Measurements from ENCODE around the gene ABHD1. TPM values are rescaled to one million over a fixed set of nuclear protein-coding genes. Genes with fewer than 3 reads are reported as not detected.

ABHD1 gene
- total and polyA plus RNA-seq, 2 donors (not counting 3 experiments of a cell fraction or from before 2014, with no cell fraction given): 0.07 TPM; not detected in 1

GRCh38 chr2:27179344-27180000, 55.9 kb downstream of the ABHD1 start:
- H2AFZ ChIP-seq (ENCODE audit: low read depth, low read length): no peak overlapping the region
- intact Hi-C loops (cut with micrococcal nuclease): no loop called here
- DNase-seq (ENCODE audit: low read depth, low spot score): no peak
- peaks cover 12 to 16% of the 10 kb centered on the region in 2 experiments for H3K27me3 ChIP-seq (ENCODE audit: control insufficient read depth in 2 of 2, insufficient read depth in 2 of 2, low read length in 2 of 2)
- CTCF ChIA-PET: interaction anchor here (0.8 kb wide), 1 partner anchor 12 kb away, joined by 5 read pairs; no protein-coding TSS in a partner anchor
- H3K4me1 ChIP-seq (ENCODE audit: control insufficient read depth, extremely low read depth, insufficient read depth, low read length): no peaks in the 10 kb centered on the region
- no peak overlapping the region for H3K4me3 ChIP-seq (replicated peaks in 1 of 3; ENCODE audit: insufficient read depth in 1 of 3, low read depth in 1 of 3, low read length in 3 of 3)
- BruUV-seq (replicated peaks): no TSS peak
- no peak overlapping the region for H3K9ac ChIP-seq (replicated peaks; ENCODE audit: extremely low read depth, insufficient read depth, low read length)
- FAIRE-seq: no peak
- H3K27ac ChIP-seq (ENCODE audit: insufficient read depth, low read depth, low read length): no peak overlapping the region
- no peak overlapping the region for H3K4me2 ChIP-seq (ENCODE audit: insufficient read depth, low read length)
- no peaks in the 10 kb centered on the region for H3K36me3 ChIP-seq (ENCODE audit: control insufficient read depth in 2 of 2, extremely low read depth in 1 of 2, insufficient read depth in 2 of 2, low read length in 2 of 2)
- no peaks in the 10 kb centered on the region for H3K79me2 ChIP-seq (ENCODE audit: control insufficient read depth, insufficient read depth, low read length)
- H4K20me1 ChIP-seq (replicated peaks; ENCODE audit: control insufficient read depth, extremely low read depth, insufficient read depth, low read length): no peaks in the 10 kb centered on the region
- POLR2A ChIA-PET: no interaction called here
- no peaks in the 10 kb centered on the region for H3K9me1 ChIP-seq (replicated peaks; ENCODE audit: control insufficient read depth, extremely low read depth, insufficient read depth, low read length)
- dilution Hi-C loops (cut with MboI; ENCODE audit: extremely low pct_ligation_motif_present, low sequenced_read_pairs): no loop called here
- H3K9me3 ChIP-seq (replicated peaks; ENCODE audit: control insufficient read depth, insufficient read depth, low read length): no peaks in the 10 kb centered on the region
- TF ChIP-seq CTCF (IDR thresholded peaks at IDR 0.05; ENCODE audit: extremely low read depth in 1 of 2, insufficient read depth in 1 of 2, low read depth in 1 of 2, low read length in 2 of 2) (no peak), MAX (IDR thresholded peaks at IDR 0.05; ENCODE audit: insufficient read depth, insufficient read length) (no peak)

Other genes with a start within 250 kb of the ABHD1 start
- 5.0 and 6.1 TPM in 2 replicates for gene MAPRE3, start 153.2 kb upstream of the ABHD1 start, total RNA-seq
- 4.4 and 6.7 TPM in 2 replicates for gene MAPRE3, start 153.2 kb upstream of the ABHD1 start, polyA plus RNA-seq
- gene TMEM214, start 90.8 kb upstream of the ABHD1 start, total RNA-seq: 107 and 109 TPM in 2 replicates
- 163 and 187 TPM in 2 replicates for gene TMEM214, start 90.8 kb upstream of the ABHD1 start, polyA plus RNA-seq
- gene AGBL5, start 72.1 kb upstream of the ABHD1 start, total RNA-seq: 27.5 and 28.2 TPM in 2 replicates
- gene AGBL5, start 72.1 kb upstream of the ABHD1 start, polyA plus RNA-seq: 40.4 and 41.9 TPM in 2 replicates
- 415 TPM in 2 replicates for gene OST4, start 52.2 kb upstream of the ABHD1 start, total RNA-seq
- gene OST4, start 52.2 kb upstream of the ABHD1 start, polyA plus RNA-seq: 1,189 and 2,226 TPM in 2 replicates
- 4.1 and 16.6 TPM in 2 replicates for gene EMILIN1, start 45.2 kb upstream of the ABHD1 start, total RNA-seq
- 11.7 and 15.5 TPM in 2 replicates for gene EMILIN1, start 45.2 kb upstream of the ABHD1 start, polyA plus RNA-seq
- 3.7 and 4.4 TPM in 2 replicates for gene KHK, start 37.0 kb upstream of the ABHD1 start, total RNA-seq
- gene KHK, start 37.0 kb upstream of the ABHD1 start, polyA plus RNA-seq: 2.4 and 2.9 TPM in 2 replicates
- gene CGREF1, start 4.7 kb upstream of the ABHD1 start, total RNA-seq: 4.0 and 5.8 TPM in 2 replicates
- 2.7 and 2.9 TPM in 2 replicates for gene CGREF1, start 4.7 kb upstream of the ABHD1 start, polyA plus RNA-seq
- gene PREB, start 10.8 kb downstream of the ABHD1 start, total RNA-seq: 45.6 and 47.2 TPM in 2 replicates
- 73.3 and 73.4 TPM in 2 replicates for gene PREB, start 10.8 kb downstream of the ABHD1 start, polyA plus RNA-seq
- not detected in 2 replicates for gene PRR30, start 15.6 kb downstream of the ABHD1 start, total RNA-seq
- not detected in 2 replicates for gene PRR30, start 15.6 kb downstream of the ABHD1 start, polyA plus RNA-seq
- not detected in 2 replicates for gene TCF23, start 25.2 kb downstream of the ABHD1 start, total RNA-seq
- not detected in 2 replicates for gene TCF23, start 25.2 kb downstream of the ABHD1 start, polyA plus RNA-seq
- 84.3 and 86.6 TPM in 2 replicates for gene ATRAID, start 88.2 kb downstream of the ABHD1 start, total RNA-seq
- 280 and 283 TPM in 2 replicates for gene ATRAID, start 88.2 kb downstream of the ABHD1 start, polyA plus RNA-seq
- 42.7 and 52.0 TPM in 2 replicates for gene SLC5A6, start 88.5 kb downstream of the ABHD1 start, total RNA-seq
- 76.8 and 92.5 TPM in 2 replicates for gene SLC5A6, start 88.5 kb downstream of the ABHD1 start, polyA plus RNA-seq
- gene CAD, start 93.6 kb downstream of the ABHD1 start, total RNA-seq: 81.0 and 91.4 TPM in 2 replicates
- 60.3 and 66.5 TPM in 2 replicates for gene CAD, start 93.6 kb downstream of the ABHD1 start, polyA plus RNA-seq
- gene SLC30A3, start 139.2 kb downstream of the ABHD1 start, total RNA-seq: 9.2 and 16.7 TPM in 2 replicates
- gene SLC30A3, start 139.2 kb downstream of the ABHD1 start, polyA plus RNA-seq: 63.9 and 79.9 TPM in 2 replicates
- 0.16 and 0.77 TPM in 2 replicates for gene DNAJC5G, start 151.6 kb downstream of the ABHD1 start, total RNA-seq
- gene DNAJC5G, start 151.6 kb downstream of the ABHD1 start, polyA plus RNA-seq: 1.4 and 1.7 TPM in 2 replicates
- 0.42 and 0.51 TPM in 2 replicates for gene TRIM54, start 158.6 kb downstream of the ABHD1 start, total RNA-seq
- 1.6 and 1.7 TPM in 2 replicates for gene TRIM54, start 158.6 kb downstream of the ABHD1 start, polyA plus RNA-seq
- gene UCN, start 184.6 kb downstream of the ABHD1 start, total RNA-seq: 0.75 TPM in 1 of 2 replicates, not detected in the other
- 1.2 and 1.6 TPM in 2 replicates for gene UCN, start 184.6 kb downstream of the ABHD1 start, polyA plus RNA-seq
- gene MPV17, start 199.3 kb downstream of the ABHD1 start, total RNA-seq: 66.5 and 74.7 TPM in 2 replicates
- 260 and 267 TPM in 2 replicates for gene MPV17, start 199.3 kb downstream of the ABHD1 start, polyA plus RNA-seq
- gene GTF3C2, start 232.9 kb downstream of the ABHD1 start, total RNA-seq: 57.4 and 63.2 TPM in 2 replicates
- 59.7 and 68.3 TPM in 2 replicates for gene GTF3C2, start 232.9 kb downstream of the ABHD1 start, polyA plus RNA-seq
- gene EIF2B4, start 246.5 kb downstream of the ABHD1 start, total RNA-seq: 43.7 and 48.9 TPM in 2 replicates
- gene EIF2B4, start 246.5 kb downstream of the ABHD1 start, polyA plus RNA-seq: 63.2 and 66.5 TPM in 2 replicates
- 86.5 and 103 TPM in 2 replicates for gene SNX17, start 246.8 kb downstream of the ABHD1 start, total RNA-seq
- 127 and 130 TPM in 2 replicates for gene SNX17, start 246.8 kb downstream of the ABHD1 start, polyA plus RNA-seq

All from endothelial cell of umbilical vein (primary cell).